GM23248 (cell line): Measurements from ENCODE around the gene LDLRAD4.

Experiments used
- EZH2 ChIP-seq: fragments of 200-600 bp; sonication (generic); IDR thresholded peaks from 2 replicates; pipeline ENCODE4 v1.6.1; 2018; ENCODE audit warnings: antibody characterized with exemption, mild to moderate bottlenecking; ENCODE audit not compliant: insufficient read depth, poor library complexity, severe bottlenecking
- EZH2phosphoT487 ChIP-seq: fragments of 200-600 bp; sonication (generic); IDR thresholded peaks from 2 replicates; pipeline ENCODE4 v1.6.1; 2018; ENCODE audit warnings: antibody characterized with exemption, moderate library complexity, mild to moderate bottlenecking, low read depth; ENCODE audit not compliant: insufficient read depth

- TF ChIP-seq EZH2 = no peak
- no peak for TF ChIP-seq EZH2phosphoT487
These were observed 387.3 kb downstream of the LDLRAD4 start for GRCh38 chr18:13605901-13606300.
